ENCODE results near the gene PBX4. TPM values are rescaled to one million over a fixed set of nuclear protein-coding genes. Genes with fewer than 3 reads are reported as not detected.

PBX4 gene
- total and polyA plus RNA-seq, 2 donors (not counting 3 experiments of a cell fraction or from before 2014, with no cell fraction given) = not detected

DNA sequence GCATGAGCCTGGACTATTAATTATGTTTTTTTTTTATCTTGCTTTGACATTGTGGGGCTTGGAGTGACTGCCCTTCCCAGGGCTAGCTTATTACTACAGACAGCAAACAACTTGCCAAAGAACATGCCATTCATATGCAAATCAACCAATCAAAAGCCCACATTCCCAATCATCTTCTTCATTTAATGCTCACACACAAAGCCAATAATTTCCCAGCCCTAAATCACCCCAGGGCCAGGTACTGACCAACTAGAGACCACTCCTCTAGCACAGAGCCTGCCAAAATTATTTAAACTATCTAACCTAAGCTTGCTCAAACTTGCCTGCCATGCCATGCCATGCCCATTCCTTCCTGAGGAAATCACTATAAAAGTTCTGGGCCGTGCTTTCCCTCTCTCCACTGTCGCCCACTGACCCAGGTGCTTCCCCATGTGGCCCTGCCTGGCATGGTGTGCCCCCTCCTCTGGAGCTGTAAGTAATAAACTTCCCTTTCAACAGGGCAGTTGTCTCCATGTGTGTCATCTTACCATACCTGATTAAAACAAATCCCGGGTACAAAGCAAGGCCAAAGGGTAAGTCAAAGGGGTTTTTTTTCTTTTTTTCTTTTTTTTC is 15.7 kb downstream of the PBX4 start:
- Histone ChIP-seq H3K9ac (replicated peaks; ENCODE audit: extremely low read depth, insufficient read depth, low read length) (no peak overlapping the region), H3K4me3 (replicated peaks in 1 of 3; ENCODE audit: insufficient read depth in 1 of 3, low read depth in 1 of 3, low read length in 3 of 3) (no peak overlapping the region), H3K79me2 (ENCODE audit: control insufficient read depth, insufficient read depth, low read length) (no peaks in the 10 kb centered on the region), H2AFZ (ENCODE audit: low read depth, low read length) (no peak overlapping the region), H3K36me3 (ENCODE audit: control insufficient read depth in 2 of 2, extremely low read depth in 1 of 2, insufficient read depth in 2 of 2, low read length in 2 of 2) (no peaks in the 10 kb centered on the region), H4K20me1 (replicated peaks; ENCODE audit: control insufficient read depth, extremely low read depth, insufficient read depth, low read length) (no peaks in the 10 kb centered on the region), H3K27ac (ENCODE audit: insufficient read depth, low read depth, low read length) (no peak overlapping the region), H3K9me3 (replicated peaks; ENCODE audit: control insufficient read depth, insufficient read depth, low read length) (no peaks in the 10 kb centered on the region), H3K27me3 (ENCODE audit: control insufficient read depth in 2 of 2, insufficient read depth in 2 of 2, low read length in 2 of 2) (no peaks in the 10 kb centered on the region), H3K4me2 (ENCODE audit: insufficient read depth, low read length) (no peak overlapping the region), H3K4me1 (ENCODE audit: control insufficient read depth, extremely low read depth, insufficient read depth, low read length) (no peaks in the 10 kb centered on the region), H3K9me1 (replicated peaks; ENCODE audit: control insufficient read depth, extremely low read depth, insufficient read depth, low read length) (no peaks in the 10 kb centered on the region)
- intact Hi-C loops (cut with micrococcal nuclease) = no loop called here
- dilution Hi-C loops (cut with MboI; ENCODE audit: extremely low pct_ligation_motif_present, low sequenced_read_pairs) = no loop called here
- ChIA-PET POLR2A (no interaction called here), CTCF (interaction anchor here (1.0 to 1.5 kb wide), 3 partner anchors 48 to 71 kb away, joined by 3 to 4 read pairs (median 3); no protein-coding TSS in a partner anchor)
- TF ChIP-seq POLR2A (IDR thresholded peaks at IDR 0.05; ENCODE audit: low read depth, low read length) = no peak
- TF ChIP-seq FOS (IDR thresholded peaks at IDR 0.05; ENCODE audit: borderline replicate concordance, insufficient read depth, low read length) = no peak
- no peak for TF ChIP-seq EZH2 (IDR thresholded peaks at IDR 0.05; ENCODE audit: borderline replicate concordance, low read depth, low read length, severe bottlenecking)
- TF ChIP-seq GATA2 (IDR thresholded peaks at IDR 0.05; ENCODE audit: insufficient read depth, insufficient read length, low read depth, low read length) = no peak
- no peak for TF ChIP-seq POLR2AphosphoS5 (IDR thresholded peaks at IDR 0.05; ENCODE audit: insufficient read depth, low read depth, low read length)
- no peak for TF ChIP-seq JUN (IDR thresholded peaks at IDR 0.05; ENCODE audit: borderline replicate concordance, insufficient read depth, insufficient read length, low read depth)
- TF ChIP-seq, protein P1, sequence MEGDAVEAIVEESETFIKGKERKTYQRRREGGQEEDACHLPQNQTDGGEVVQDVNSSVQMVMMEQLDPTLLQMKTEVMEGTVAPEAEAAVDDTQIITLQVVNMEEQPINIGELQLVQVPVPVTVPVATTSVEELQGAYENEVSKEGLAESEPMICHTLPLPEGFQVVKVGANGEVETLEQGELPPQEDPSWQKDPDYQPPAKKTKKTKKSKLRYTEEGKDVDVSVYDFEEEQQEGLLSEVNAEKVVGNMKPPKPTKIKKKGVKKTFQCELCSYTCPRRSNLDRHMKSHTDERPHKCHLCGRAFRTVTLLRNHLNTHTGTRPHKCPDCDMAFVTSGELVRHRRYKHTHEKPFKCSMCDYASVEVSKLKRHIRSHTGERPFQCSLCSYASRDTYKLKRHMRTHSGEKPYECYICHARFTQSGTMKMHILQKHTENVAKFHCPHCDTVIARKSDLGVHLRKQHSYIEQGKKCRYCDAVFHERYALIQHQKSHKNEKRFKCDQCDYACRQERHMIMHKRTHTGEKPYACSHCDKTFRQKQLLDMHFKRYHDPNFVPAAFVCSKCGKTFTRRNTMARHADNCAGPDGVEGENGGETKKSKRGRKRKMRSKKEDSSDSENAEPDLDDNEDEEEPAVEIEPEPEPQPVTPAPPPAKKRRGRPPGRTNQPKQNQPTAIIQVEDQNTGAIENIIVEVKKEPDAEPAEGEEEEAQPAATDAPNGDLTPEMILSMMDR (IDR thresholded peaks at IDR 0.05; ENCODE audit: extremely low read depth in 1 of 2, insufficient read depth in 1 of 2, low read depth in 1 of 2, low read length in 2 of 2) = no peak
- TF ChIP-seq MYC (IDR thresholded peaks at IDR 0.05; ENCODE audit: low read depth, low read length) = no peak
- TF ChIP-seq, protein P2, sequence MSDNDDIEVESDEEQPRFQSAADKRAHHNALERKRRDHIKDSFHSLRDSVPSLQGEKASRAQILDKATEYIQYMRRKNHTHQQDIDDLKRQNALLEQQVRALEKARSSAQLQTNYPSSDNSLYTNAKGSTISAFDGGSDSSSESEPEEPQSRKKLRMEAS (IDR thresholded peaks at IDR 0.05; ENCODE audit: insufficient read depth, insufficient read length) = no peak
- FAIRE-seq = no peak
- BruUV-seq (replicated peaks) = no TSS peak
- no peak for DNase-seq (ENCODE audit: low read depth, low spot score)
